Neutrophil (primary cell): ENCODE results near the gene AIMP2.
"Not testable (repeated sequence)": the region's sequence is repeated elsewhere in the genome, so short reads cannot be mapped to it uniquely, and the experiment has no call there.

Experiments
- H3K27ac ChIP-seq: fragments of 200-600 bp; sonication (generic); 2 replicates; pipeline ENCODE4 v1.5.1; 2016; ENCODE audit warnings: mild to moderate bottlenecking, moderate library complexity
- H3K27me3 ChIP-seq: fragments of 200-600 bp; sonication (generic); 2 replicates; pipeline ENCODE4 v1.6.0; 2016; ENCODE audit warnings: mild to moderate bottlenecking
- H3K36me3 ChIP-seq: fragments of 200-600 bp; sonication (generic); 2 replicates; pipeline ENCODE4 v1.5.1; 2017
- H3K4me1 ChIP-seq, 2 experiments: fragments of 200-600 bp in 1 of 2; sonication (generic) in 1 of 2; 1 replicate in 1 of 2; 2 replicates in 1 of 2; pipeline versions ENCODE4 v1.5.1 to v1.6.1; 2013 to 2016; ENCODE audit warnings: low read depth in 1 of 2, low read length in 1 of 2, mild to moderate bottlenecking in 1 of 2, moderate library complexity in 1 of 2; ENCODE audit not compliant: control insufficient read depth in 1 of 2, insufficient read depth in 1 of 2
- H3K4me3 ChIP-seq, 2 experiments: fragments of 200-600 bp in 1 of 2; sonication (generic) in 1 of 2; 1 replicate in 1 of 2; 2 replicates in 1 of 2; pipeline ENCODE4 v1.5.1; 2013 to 2016; ENCODE audit warnings: low read depth in 1 of 2, low read length in 1 of 2, mild to moderate bottlenecking in 1 of 2, moderate library complexity in 1 of 2
- H3K9me3 ChIP-seq: fragments of 200-600 bp; sonication (generic); 2 replicates; pipeline ENCODE4 v1.5.1; 2016
- CTCF ChIP-seq: fragments of 200-600 bp; sonication (generic); IDR thresholded peaks from 2 replicates; pipeline ENCODE4 v1.5.1; 2016; ENCODE audit warnings: antibody characterized with exemption

Gene AIMP2

GRCh38 chr7:6056616-6057015, 47.5 kb downstream of the AIMP2 start:
- H3K27me3 ChIP-seq: no peaks in the 10 kb centered on the region
- H3K4me3 ChIP-seq: no peak overlapping the region
- peaks cover 25% of the 10 kb centered on the region for H3K36me3 ChIP-seq
- TF ChIP-seq CTCF: no peak
- no peaks in the 10 kb centered on the region for H3K9me3 ChIP-seq
- peaks cover 21 to 23% of the 10 kb centered on the region in 2 experiments for H3K4me1 ChIP-seq
- H3K27ac ChIP-seq: no peak overlapping the region

GRCh38 chr7:6057316-6058129, 48.5 kb downstream of the AIMP2 start:
- H3K27ac ChIP-seq: peak overlapping the region; percentile 90
- no peak for TF ChIP-seq CTCF
- H3K27me3 ChIP-seq: no peaks in the 10 kb centered on the region
- no peaks in the 10 kb centered on the region for H3K9me3 ChIP-seq
- peaks cover 21 to 23% of the 10 kb centered on the region in 2 experiments for H3K4me1 ChIP-seq
- peaks cover 25% of the 10 kb centered on the region for H3K36me3 ChIP-seq
- no peak overlapping the region for H3K4me3 ChIP-seq

DNA sequence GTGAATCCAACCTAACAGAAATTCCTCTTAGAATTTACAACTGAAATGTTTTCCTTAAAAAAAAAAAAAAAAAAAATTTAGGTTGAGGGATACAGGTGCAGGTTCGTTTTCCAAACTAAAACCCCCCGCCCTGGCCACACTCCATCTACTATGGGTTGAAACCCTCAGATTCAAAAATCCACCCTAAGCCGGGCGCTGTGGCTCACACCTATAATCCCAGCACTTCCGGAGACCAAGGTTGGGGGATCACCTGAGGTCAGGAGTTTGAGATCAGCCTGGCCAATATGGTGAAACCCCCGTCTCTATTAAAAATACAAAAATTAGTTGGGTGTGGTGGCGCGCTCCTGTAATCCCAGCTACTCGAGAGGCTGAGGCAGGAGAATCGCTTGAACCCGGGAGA, 50.9 kb downstream of the AIMP2 start:
- not testable (repeated sequence) for H3K27me3 ChIP-seq, H3K9me3 ChIP-seq, H3K36me3 ChIP-seq, H3K27ac ChIP-seq
- Histone ChIP-seq H3K4me1 (peaks cover 21 to 23% of the 10 kb centered on the region in 2 experiments), H3K4me3 (peak overlapping the region in 1 of 2 experiments; percentile 87)

DNA sequence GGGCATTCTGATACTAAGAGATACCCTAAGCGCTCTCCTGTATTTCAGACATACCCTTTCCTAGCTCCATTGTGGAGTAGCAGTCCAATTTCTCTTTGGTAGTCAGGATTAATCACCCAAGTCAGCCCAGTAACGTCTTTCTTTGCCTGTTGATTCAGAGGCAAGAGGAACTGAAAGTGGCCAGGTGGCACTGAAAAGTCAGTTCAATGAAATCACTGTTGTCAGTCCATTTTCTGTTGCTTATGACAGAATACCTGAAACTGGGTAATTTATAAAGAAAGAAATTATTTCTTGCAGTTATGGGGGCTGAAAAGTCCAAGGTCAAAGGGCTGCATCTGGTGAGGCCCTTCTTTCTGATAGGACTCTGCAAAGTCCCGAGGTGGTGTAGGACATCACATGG, 62.3 kb downstream of the AIMP2 start:
- Histone ChIP-seq H3K9me3 (no peaks in the 10 kb centered on the region), H3K27me3 (no peaks in the 10 kb centered on the region), H3K4me1 (peaks cover 17 to 19% of the 10 kb centered on the region in 2 experiments), H3K4me3 (no peak overlapping the region), H3K36me3 (no peaks in the 10 kb centered on the region), H3K27ac (no peak overlapping the region)
- TF ChIP-seq CTCF: no peak
